ENCODE measurements around the gene GALNT13.

GRCh38 chr2:153972412-153972811 lies 100.7 kb downstream of the GALNT13 start:
- no peak for TF ChIP-seq JUND (IDR thresholded peaks at IDR 0.05)
- TF ChIP-seq ATF3 (IDR thresholded peaks at IDR 0.05), result no peak
- no peak for TF ChIP-seq SP1 (IDR thresholded peaks at IDR 0.05)
- TF ChIP-seq CTCF (IDR thresholded peaks at IDR 0.05; ENCODE audit: low read depth, low read length, missing input control), result no peak
- no peak for TF ChIP-seq TAF1 (conservative IDR thresholded peaks at IDR 0.05)

All from liver (tissue), 3 donors.